Tibial nerve (tissue), 4 donors: Measurements from ENCODE around the gene G6PD.

ENCODE experiments used
- EP300 ChIP-seq, 2 donors: sonication (generic); formaldehyde crosslinking; IDR thresholded peaks; one replicate each; pipeline ENCODE4 v1.6.1; 2017; ENCODE audit warnings: antibody characterized with exemption in 2 of 2, mild to moderate bottlenecking in 1 of 2
- POLR2A ChIP-seq, 2 donors: fragments of 450-650 bp; IDR thresholded peaks; one replicate each; pipeline ENCODE4 v1.6.1; 2017; ENCODE audit warnings: antibody characterized with exemption in 2 of 2, mild to moderate bottlenecking in 2 of 2, moderate library complexity in 2 of 2
- TF ChIP-seq, protein P1 (sequence below), 5 experiments: fragments of 200-600 bp in 3 of 5; fragments of 450-650 bp in 2 of 5; sonication (generic) in 3 of 5; IDR thresholded peaks; one replicate each; pipeline ENCODE4 v1.5.1; 2016 to 2019; ENCODE audit warnings: antibody characterized with exemption in 5 of 5, mild to moderate bottlenecking in 3 of 5, moderate library complexity in 2 of 5

GRCh38 chrX:154486052-154486395 is 60.6 kb downstream of the G6PD start:
- TF ChIP-seq EP300 (IDR thresholded peaks at IDR 0.05) (no peak), POLR2A (IDR thresholded peaks at IDR 0.05) (no peak)
- TF ChIP-seq, protein P1, sequence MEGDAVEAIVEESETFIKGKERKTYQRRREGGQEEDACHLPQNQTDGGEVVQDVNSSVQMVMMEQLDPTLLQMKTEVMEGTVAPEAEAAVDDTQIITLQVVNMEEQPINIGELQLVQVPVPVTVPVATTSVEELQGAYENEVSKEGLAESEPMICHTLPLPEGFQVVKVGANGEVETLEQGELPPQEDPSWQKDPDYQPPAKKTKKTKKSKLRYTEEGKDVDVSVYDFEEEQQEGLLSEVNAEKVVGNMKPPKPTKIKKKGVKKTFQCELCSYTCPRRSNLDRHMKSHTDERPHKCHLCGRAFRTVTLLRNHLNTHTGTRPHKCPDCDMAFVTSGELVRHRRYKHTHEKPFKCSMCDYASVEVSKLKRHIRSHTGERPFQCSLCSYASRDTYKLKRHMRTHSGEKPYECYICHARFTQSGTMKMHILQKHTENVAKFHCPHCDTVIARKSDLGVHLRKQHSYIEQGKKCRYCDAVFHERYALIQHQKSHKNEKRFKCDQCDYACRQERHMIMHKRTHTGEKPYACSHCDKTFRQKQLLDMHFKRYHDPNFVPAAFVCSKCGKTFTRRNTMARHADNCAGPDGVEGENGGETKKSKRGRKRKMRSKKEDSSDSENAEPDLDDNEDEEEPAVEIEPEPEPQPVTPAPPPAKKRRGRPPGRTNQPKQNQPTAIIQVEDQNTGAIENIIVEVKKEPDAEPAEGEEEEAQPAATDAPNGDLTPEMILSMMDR (IDR thresholded peaks at IDR 0.05): no peak
